Thyroid gland (tissue), 4 donors: ENCODE data around the gene PTP4A2.

Experiments
- CTCF ChIP-seq, 6 experiments: fragments of 200-600 bp in 3 of 6; fragments of 450-650 bp in 3 of 6; sonication (generic) in 3 of 6; IDR thresholded peaks; one replicate each; pipeline ENCODE4 v1.5.1; 2016 to 2019; ENCODE audit warnings: antibody characterized with exemption in 6 of 6, mild to moderate bottlenecking in 2 of 6, inconsistent platforms in 1 of 6, moderate library complexity in 1 of 6
- POLR2A ChIP-seq, 2 donors: fragments of 450-650 bp; IDR thresholded peaks; one replicate each; pipeline ENCODE4 v1.6.1; 2017; ENCODE audit warnings: antibody characterized with exemption in 2 of 2, mild to moderate bottlenecking in 2 of 2, moderate library complexity in 1 of 2

DNA sequence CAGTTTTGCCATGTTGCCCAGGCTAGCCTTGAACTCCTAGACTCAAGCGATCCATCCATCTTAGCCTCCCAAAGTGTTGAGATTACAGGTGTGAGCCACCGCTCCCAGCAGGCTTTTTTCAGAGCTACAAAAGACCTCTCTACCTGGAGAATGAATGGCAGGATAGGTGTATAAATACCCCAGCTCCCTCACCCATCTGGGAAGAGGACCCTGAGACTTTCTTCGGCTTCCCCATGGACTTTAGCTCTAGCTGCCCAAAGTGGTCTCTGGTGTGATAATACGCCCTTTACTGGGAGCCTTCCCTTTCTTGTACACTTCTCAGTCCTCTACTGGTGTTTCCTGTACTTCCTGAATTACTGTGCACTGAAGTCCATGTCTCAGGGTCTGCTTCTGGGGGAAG lies 60.6 kb downstream of the PTP4A2 start:
- no peak for TF ChIP-seq CTCF (IDR thresholded peaks at IDR 0.05)
- TF ChIP-seq POLR2A (IDR thresholded peaks at IDR 0.05), result no peak
